SK-N-SH (cell line): ENCODE results near the gene ATF6. TPM values are rescaled to one million over a fixed set of nuclear protein-coding genes. Genes with fewer than 3 reads are reported as not detected.

Experiments
- CTCF ChIA-PET: fragments of 300-600, 350-600 bp; formaldehyde crosslinking; extraction: SDS; loops from one replicate; lab custom pipeline; 2021; lab: Yijun Ruan, JAX
- POLR2A ChIA-PET: fragments of 350-600 bp; sonication (Branson Sonifier 250); formaldehyde crosslinking; extraction: SDS; loops from one replicate; lab custom pipeline; 2020; ENCODE audit warnings: antibody characterized with exemption, inconsistent platforms; lab: Yijun Ruan, JAX
- DNase-seq: peaks from one replicate; pipeline ENCODE4 v3.0.0; 2012
- H2AFZ ChIP-seq: fragments of 200-600 bp; sonication (generic); 2 replicates; pipeline ENCODE4 v1.8.1; 2016; ENCODE audit warnings: antibody characterized with exemption, mild to moderate bottlenecking, low read depth
- H3F3A ChIP-seq: fragments of 200-600 bp; sonication (generic); replicated peaks from 2 replicates; pipeline ENCODE3; 2016; ENCODE audit warnings: antibody characterized with exemption, mild to moderate bottlenecking; ENCODE audit not compliant: insufficient read depth
- H3K27ac ChIP-seq, 2 experiments: fragments of 200-500 bp in 1 of 2; fragments of 200-600 bp in 1 of 2; sonication (Bioruptor generic) in 1 of 2; sonication (generic), shearing (Covaris generic) in 1 of 2; 2 replicates each; pipeline versions ENCODE4 v1.5.1 to v1.6.1; 2014 to 2016; ENCODE audit warnings: low read depth in 2 of 2, inconsistent platforms in 1 of 2, low read length in 1 of 2, mild to moderate bottlenecking in 1 of 2, mixed read lengths in 1 of 2
- H3K27me3 ChIP-seq: fragments of 200-600 bp; sonication (generic), shearing (Covaris generic); 2 replicates; pipeline ENCODE4 v1.6.1; 2016; ENCODE audit warnings: mixed run types; ENCODE audit not compliant: insufficient read depth
- H3K36me3 ChIP-seq, 2 experiments: fragments of 200-500 bp in 1 of 2; fragments of 200-600 bp in 1 of 2; sonication (Bioruptor generic) in 1 of 2; sonication (generic) in 1 of 2; replicated peaks in 1 of 2; 2 replicates each; pipeline versions ENCODE3 to v1.5.1; 2014 to 2016; ENCODE audit warnings: low read length in 1 of 2, mild to moderate bottlenecking in 1 of 2; ENCODE audit not compliant: insufficient read depth in 2 of 2, control insufficient read depth in 1 of 2
- H3K4me1 ChIP-seq, 2 experiments: fragments of 200-500 bp in 1 of 2; fragments of 200-600 bp in 1 of 2; sonication (Bioruptor generic) in 1 of 2; sonication (generic), shearing (Covaris generic) in 1 of 2; 2 replicates each; pipeline versions ENCODE4 v1.5.1 to v1.6.1; 2014 to 2016; ENCODE audit warnings: low read depth in 1 of 2, low read length in 1 of 2, mixed run types in 1 of 2; ENCODE audit not compliant: insufficient read depth in 2 of 2, control insufficient read depth in 1 of 2
- H3K4me2 ChIP-seq: fragments of 200-600 bp; sonication (generic), shearing (Covaris generic); 2 replicates; pipeline ENCODE4 v1.6.1; 2017; ENCODE audit warnings: mixed run types
- H3K4me3 ChIP-seq, 2 experiments: fragments of 200-500 bp in 1 of 2; fragments of 200-600 bp in 1 of 2; sonication (Bioruptor generic) in 1 of 2; sonication (generic), shearing (Covaris generic) in 1 of 2; 2 replicates each; pipeline versions ENCODE4 v1.5.1 to v1.8.1; 2014 to 2016; ENCODE audit warnings: low read depth in 2 of 2, inconsistent platforms in 1 of 2, low read length in 1 of 2, mild to moderate bottlenecking in 1 of 2, mixed read lengths in 1 of 2, moderate library complexity in 1 of 2
- H3K79me2 ChIP-seq: fragments of 200-600 bp; sonication (generic); 2 replicates; pipeline ENCODE4 v1.8.1; 2017; ENCODE audit warnings: mild to moderate bottlenecking; ENCODE audit not compliant: insufficient read depth
- H3K9ac ChIP-seq: fragments of 200-600 bp; sonication (generic); 2 replicates; pipeline ENCODE4 v1.6.1; 2017; ENCODE audit warnings: mixed run types
- H3K9me2 ChIP-seq: fragments of 200-600 bp; sonication (generic); 2 replicates; pipeline ENCODE4 v1.6.1; 2017; ENCODE audit warnings: mixed run types
- H3K9me3 ChIP-seq: fragments of 200-600 bp; sonication (generic); 2 replicates; pipeline ENCODE4 v1.6.1; 2017; ENCODE audit warnings: mixed run types, mild to moderate bottlenecking, moderate library complexity
- H4K20me1 ChIP-seq: fragments of 200-600 bp; sonication (generic); 2 replicates; pipeline ENCODE4 v1.6.1; 2017; ENCODE audit warnings: mild to moderate bottlenecking, mixed run types; ENCODE audit not compliant: insufficient read depth
- CHD2 ChIP-seq: fragments of 150-350 bp; IDR thresholded peaks from 2 replicates; pipeline ENCODE4 v1.6.1; 2018; ENCODE audit warnings: low read length; ENCODE audit not compliant: partially characterized antibody
- ELF1 ChIP-seq: IDR thresholded peaks from 2 replicates; pipeline ENCODE4 v1.4.0; 2012
- EZH2phosphoT487 ChIP-seq: fragments of 200-600 bp; sonication (generic); IDR thresholded peaks from 2 replicates; pipeline ENCODE4 v1.6.1; 2017; ENCODE audit warnings: low read depth, mixed run types, mild to moderate bottlenecking, antibody characterized with exemption, moderate library complexity, borderline replicate concordance
- FOSL2 ChIP-seq: IDR thresholded peaks from 2 replicates; pipeline ENCODE4 v1.4.0; 2012; ENCODE audit warnings: low read depth, mild to moderate bottlenecking, moderate library complexity, borderline replicate concordance
- FOXM1 ChIP-seq: IDR thresholded peaks from 2 replicates; pipeline ENCODE4 v1.4.0; 2012; ENCODE audit warnings: low read depth, mild to moderate bottlenecking
- GABPA ChIP-seq: IDR thresholded peaks from 2 replicates; pipeline ENCODE4 v1.4.0; 2012; ENCODE audit warnings: low read depth, mild to moderate bottlenecking
- GATA2 ChIP-seq: sonication (generic); formaldehyde crosslinking; IDR thresholded peaks from 2 replicates; pipeline ENCODE4 v1.5.0; 2020; ENCODE audit warnings: mild to moderate bottlenecking, missing genetic modification reagents
- NRF1 ChIP-seq: IDR thresholded peaks from 2 replicates; pipeline ENCODE4 v1.6.1; 2012; ENCODE audit warnings: low read depth, mild to moderate bottlenecking, low read length
- POLR2AphosphoS5 ChIP-seq: IDR thresholded peaks from 2 replicates; pipeline ENCODE4 v1.6.1; 2012; ENCODE audit warnings: low read depth, low read length
- RFX5 ChIP-seq: IDR thresholded peaks from 2 replicates; pipeline ENCODE4 v1.6.1; 2012; ENCODE audit warnings: mild to moderate bottlenecking, improper control_type of control experiment, low read length
- RXRA ChIP-seq: IDR thresholded peaks from 2 replicates; pipeline ENCODE4 v1.4.0; 2012; ENCODE audit warnings: low read depth, mild to moderate bottlenecking, borderline replicate concordance
- SIN3A ChIP-seq: IDR thresholded peaks from 2 replicates; pipeline ENCODE4 v1.6.1; 2012; ENCODE audit warnings: low read depth, mild to moderate bottlenecking, low read length, moderate library complexity, borderline replicate concordance
- YY1 ChIP-seq: IDR thresholded peaks from 2 replicates; pipeline ENCODE4 v1.4.0; 2012; ENCODE audit warnings: low read depth, mild to moderate bottlenecking
- polyA plus RNA-seq, 3 experiments: library from polyadenylated mRNA; depleted of rRNA; stranded (reverse); fragments of >200 nt; gene quantifications; 2 replicates each; pipeline ENCODE4 v1.2.3, GENCODE V29; 2012
- TF ChIP-seq, protein P1 (sequence below): IDR thresholded peaks from 2 replicates; pipeline ENCODE4 v1.4.0; 2012; ENCODE audit warnings: low read depth
- TF ChIP-seq, protein P2 (sequence below): fragments of 150-350 bp; IDR thresholded peaks from 2 replicates; pipeline ENCODE4 v1.6.1; 2016; ENCODE audit warnings: mild to moderate bottlenecking, low read depth, low read length
- TF ChIP-seq, protein P3 (sequence below): IDR thresholded peaks from 2 replicates; pipeline ENCODE4 v1.4.0; 2012; ENCODE audit warnings: low read depth, borderline replicate concordance
- TF ChIP-seq, protein P4 (sequence below): IDR thresholded peaks from 2 replicates; pipeline ENCODE4 v1.4.0; 2012; ENCODE audit warnings: low read depth, borderline replicate concordance
- TF ChIP-seq, protein P5 (sequence below): fragments of 150-350 bp; IDR thresholded peaks from 2 replicates; pipeline ENCODE4 v1.6.1; 2017; ENCODE audit warnings: antibody characterized with exemption, low read length, low read depth, borderline replicate concordance
- TF ChIP-seq, protein P6 (sequence below): IDR thresholded peaks from 2 replicates; pipeline ENCODE4; 2012

ATF6 gene
- polyA plus RNA-seq, 1 of the 3 experiments (the other 2 are of a cell fraction), result 8.8 TPM

- no peaks in the 10 kb centered on the region for H3K9me2 ChIP-seq
- POLR2A ChIA-PET, result interaction anchor here (0.6 kb wide), 1 partner anchor 16 kb away, joined by 3 read pairs; no protein-coding TSS in a partner anchor
- peaks cover 33% of the 10 kb centered on the region in 2 experiments for H3K36me3 ChIP-seq
- no peaks in the 10 kb centered on the region for H3F3A ChIP-seq
- no peaks in the 10 kb centered on the region for H3K79me2 ChIP-seq
- H2AFZ ChIP-seq, result no peak overlapping the region
- no peak for DNase-seq
- H3K4me1 ChIP-seq, result peaks cover 0 to 9% of the 10 kb centered on the region in 2 experiments; a peak in 1 of 4 replicates
- H3K27me3 ChIP-seq, result no peaks in the 10 kb centered on the region
- no peaks in the 10 kb centered on the region for H3K9me3 ChIP-seq
- H3K4me3 ChIP-seq, result no peak overlapping the region
- H3K27ac ChIP-seq, result no peak overlapping the region
- TF ChIP-seq GATA2, result no peak
- no peak for TF ChIP-seq GABPA
- TF ChIP-seq, protein P1, sequence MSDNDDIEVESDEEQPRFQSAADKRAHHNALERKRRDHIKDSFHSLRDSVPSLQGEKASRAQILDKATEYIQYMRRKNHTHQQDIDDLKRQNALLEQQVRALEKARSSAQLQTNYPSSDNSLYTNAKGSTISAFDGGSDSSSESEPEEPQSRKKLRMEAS, result no peak
- no peak for TF ChIP-seq POLR2AphosphoS5
- no peak for TF ChIP-seq FOSL2
- TF ChIP-seq SIN3A, result no peak
- TF ChIP-seq, protein P2, sequence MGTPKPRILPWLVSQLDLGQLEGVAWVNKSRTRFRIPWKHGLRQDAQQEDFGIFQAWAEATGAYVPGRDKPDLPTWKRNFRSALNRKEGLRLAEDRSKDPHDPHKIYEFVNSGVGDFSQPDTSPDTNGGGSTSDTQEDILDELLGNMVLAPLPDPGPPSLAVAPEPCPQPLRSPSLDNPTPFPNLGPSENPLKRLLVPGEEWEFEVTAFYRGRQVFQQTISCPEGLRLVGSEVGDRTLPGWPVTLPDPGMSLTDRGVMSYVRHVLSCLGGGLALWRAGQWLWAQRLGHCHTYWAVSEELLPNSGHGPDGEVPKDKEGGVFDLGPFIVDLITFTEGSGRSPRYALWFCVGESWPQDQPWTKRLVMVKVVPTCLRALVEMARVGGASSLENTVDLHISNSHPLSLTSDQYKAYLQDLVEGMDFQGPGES, result no peak
- TF ChIP-seq, protein P3, sequence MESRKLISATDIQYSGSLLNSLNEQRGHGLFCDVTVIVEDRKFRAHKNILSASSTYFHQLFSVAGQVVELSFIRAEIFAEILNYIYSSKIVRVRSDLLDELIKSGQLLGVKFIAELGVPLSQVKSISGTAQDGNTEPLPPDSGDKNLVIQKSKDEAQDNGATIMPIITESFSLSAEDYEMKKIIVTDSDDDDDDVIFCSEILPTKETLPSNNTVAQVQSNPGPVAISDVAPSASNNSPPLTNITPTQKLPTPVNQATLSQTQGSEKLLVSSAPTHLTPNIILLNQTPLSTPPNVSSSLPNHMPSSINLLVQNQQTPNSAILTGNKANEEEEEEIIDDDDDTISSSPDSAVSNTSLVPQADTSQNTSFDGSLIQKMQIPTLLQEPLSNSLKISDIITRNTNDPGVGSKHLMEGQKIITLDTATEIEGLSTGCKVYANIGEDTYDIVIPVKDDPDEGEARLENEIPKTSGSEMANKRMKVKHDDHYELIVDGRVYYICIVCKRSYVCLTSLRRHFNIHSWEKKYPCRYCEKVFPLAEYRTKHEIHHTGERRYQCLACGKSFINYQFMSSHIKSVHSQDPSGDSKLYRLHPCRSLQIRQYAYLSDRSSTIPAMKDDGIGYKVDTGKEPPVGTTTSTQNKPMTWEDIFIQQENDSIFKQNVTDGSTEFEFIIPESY, result no peak
- TF ChIP-seq, protein P4, sequence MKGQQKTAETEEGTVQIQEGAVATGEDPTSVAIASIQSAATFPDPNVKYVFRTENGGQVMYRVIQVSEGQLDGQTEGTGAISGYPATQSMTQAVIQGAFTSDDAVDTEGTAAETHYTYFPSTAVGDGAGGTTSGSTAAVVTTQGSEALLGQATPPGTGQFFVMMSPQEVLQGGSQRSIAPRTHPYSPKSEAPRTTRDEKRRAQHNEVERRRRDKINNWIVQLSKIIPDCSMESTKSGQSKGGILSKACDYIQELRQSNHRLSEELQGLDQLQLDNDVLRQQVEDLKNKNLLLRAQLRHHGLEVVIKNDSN, result no peak
- TF ChIP-seq NRF1, result no peak
- no peak for TF ChIP-seq EZH2phosphoT487
- no peak for TF ChIP-seq CHD2
- no peak for TF ChIP-seq RXRA
- no peak for TF ChIP-seq FOXM1
- no peak for TF ChIP-seq RFX5
- TF ChIP-seq, protein P5, sequence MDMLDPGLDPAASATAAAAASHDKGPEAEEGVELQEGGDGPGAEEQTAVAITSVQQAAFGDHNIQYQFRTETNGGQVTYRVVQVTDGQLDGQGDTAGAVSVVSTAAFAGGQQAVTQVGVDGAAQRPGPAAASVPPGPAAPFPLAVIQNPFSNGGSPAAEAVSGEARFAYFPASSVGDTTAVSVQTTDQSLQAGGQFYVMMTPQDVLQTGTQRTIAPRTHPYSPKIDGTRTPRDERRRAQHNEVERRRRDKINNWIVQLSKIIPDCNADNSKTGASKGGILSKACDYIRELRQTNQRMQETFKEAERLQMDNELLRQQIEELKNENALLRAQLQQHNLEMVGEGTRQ, result no peak
- TF ChIP-seq, protein P6, sequence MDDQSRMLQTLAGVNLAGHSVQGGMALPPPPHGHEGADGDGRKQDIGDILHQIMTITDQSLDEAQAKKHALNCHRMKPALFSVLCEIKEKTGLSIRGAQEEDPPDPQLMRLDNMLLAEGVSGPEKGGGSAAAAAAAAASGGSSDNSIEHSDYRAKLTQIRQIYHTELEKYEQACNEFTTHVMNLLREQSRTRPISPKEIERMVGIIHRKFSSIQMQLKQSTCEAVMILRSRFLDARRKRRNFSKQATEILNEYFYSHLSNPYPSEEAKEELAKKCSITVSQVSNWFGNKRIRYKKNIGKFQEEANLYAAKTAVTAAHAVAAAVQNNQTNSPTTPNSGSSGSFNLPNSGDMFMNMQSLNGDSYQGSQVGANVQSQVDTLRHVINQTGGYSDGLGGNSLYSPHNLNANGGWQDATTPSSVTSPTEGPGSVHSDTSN, result no peak
- TF ChIP-seq YY1, result no peak
- no peak for TF ChIP-seq ELF1
- no peak overlapping the region for H3K4me2 ChIP-seq
- no peak overlapping the region for H3K9ac ChIP-seq
- no peaks in the 10 kb centered on the region for H4K20me1 ChIP-seq
- CTCF ChIA-PET, result interaction anchor here (0.8 to 1.7 kb wide), 5 partner anchors 12 to 173 kb away, joined by 3 to 7 read pairs (median 3); no protein-coding TSS in a partner anchor
Measured at GRCh38 chr1:161863549-161863948, 97.4 kb downstream of the ATF6 start.
